ENCODE results near the gene ADNP2. TPM values are rescaled to one million over a fixed set of nuclear protein-coding genes. Genes with fewer than 3 reads are reported as not detected.

The ADNP2 gene, protein sequence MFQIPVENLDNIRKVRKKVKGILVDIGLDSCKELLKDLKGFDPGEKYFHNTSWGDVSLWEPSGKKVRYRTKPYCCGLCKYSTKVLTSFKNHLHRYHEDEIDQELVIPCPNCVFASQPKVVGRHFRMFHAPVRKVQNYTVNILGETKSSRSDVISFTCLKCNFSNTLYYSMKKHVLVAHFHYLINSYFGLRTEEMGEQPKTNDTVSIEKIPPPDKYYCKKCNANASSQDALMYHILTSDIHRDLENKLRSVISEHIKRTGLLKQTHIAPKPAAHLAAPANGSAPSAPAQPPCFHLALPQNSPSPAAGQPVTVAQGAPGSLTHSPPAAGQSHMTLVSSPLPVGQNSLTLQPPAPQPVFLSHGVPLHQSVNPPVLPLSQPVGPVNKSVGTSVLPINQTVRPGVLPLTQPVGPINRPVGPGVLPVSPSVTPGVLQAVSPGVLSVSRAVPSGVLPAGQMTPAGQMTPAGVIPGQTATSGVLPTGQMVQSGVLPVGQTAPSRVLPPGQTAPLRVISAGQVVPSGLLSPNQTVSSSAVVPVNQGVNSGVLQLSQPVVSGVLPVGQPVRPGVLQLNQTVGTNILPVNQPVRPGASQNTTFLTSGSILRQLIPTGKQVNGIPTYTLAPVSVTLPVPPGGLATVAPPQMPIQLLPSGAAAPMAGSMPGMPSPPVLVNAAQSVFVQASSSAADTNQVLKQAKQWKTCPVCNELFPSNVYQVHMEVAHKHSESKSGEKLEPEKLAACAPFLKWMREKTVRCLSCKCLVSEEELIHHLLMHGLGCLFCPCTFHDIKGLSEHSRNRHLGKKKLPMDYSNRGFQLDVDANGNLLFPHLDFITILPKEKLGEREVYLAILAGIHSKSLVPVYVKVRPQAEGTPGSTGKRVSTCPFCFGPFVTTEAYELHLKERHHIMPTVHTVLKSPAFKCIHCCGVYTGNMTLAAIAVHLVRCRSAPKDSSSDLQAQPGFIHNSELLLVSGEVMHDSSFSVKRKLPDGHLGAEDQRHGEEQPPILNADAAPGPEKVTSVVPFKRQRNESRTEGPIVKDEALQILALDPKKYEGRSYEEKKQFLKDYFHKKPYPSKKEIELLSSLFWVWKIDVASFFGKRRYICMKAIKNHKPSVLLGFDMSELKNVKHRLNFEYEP
- total RNA-seq: 21.1 TPM
- polyA plus RNA-seq (ENCODE audit: insufficient read depth, low read depth, low replicate concordance): 6.0 TPM
- long read RNA-seq, donor 1, full-length matches to known transcripts: 6 of 6 reads
- long read RNA-seq, donor 1, partial matches to known transcripts: 0 of 6 reads
- long read RNA-seq, donor 1, other reads (novel, unspliced or antisense): 0 of 6 reads
- long read RNA-seq, donor 2: 0 reads
- long read RNA-seq, donor 3, full-length matches to known transcripts: 3 of 3 reads
- long read RNA-seq, donor 3, partial matches to known transcripts: 0 of 3 reads
- long read RNA-seq, donor 3, other reads (novel, unspliced or antisense): 0 of 3 reads
- long read RNA-seq, donor 4, full-length matches to known transcripts: 4 of 4 reads
- long read RNA-seq, donor 4, partial matches to known transcripts: 0 of 4 reads
- long read RNA-seq, donor 4, other reads (novel, unspliced or antisense): 0 of 4 reads
- long read RNA-seq, donor 5, full-length matches to known transcripts: 1 of 1 reads
- long read RNA-seq, donor 5, partial matches to known transcripts: 0 of 1 reads
- long read RNA-seq, donor 5, other reads (novel, unspliced or antisense): 0 of 1 reads
- long read RNA-seq, donor 6, full-length matches to known transcripts: 1 of 1 reads
- long read RNA-seq, donor 6, partial matches to known transcripts: 0 of 1 reads
- long read RNA-seq, donor 6, other reads (novel, unspliced or antisense): 0 of 1 reads
- long read RNA-seq, donor 7, full-length matches to known transcripts: 2 of 17 reads
- long read RNA-seq, donor 7, partial matches to known transcripts: 2 of 17 reads
- long read RNA-seq, donor 7, other reads (novel, unspliced or antisense): 13 of 17 reads
- long read RNA-seq, donor 8, full-length matches to known transcripts: 6 of 6 reads
- long read RNA-seq, donor 8, partial matches to known transcripts: 0 of 6 reads
- long read RNA-seq, donor 8, other reads (novel, unspliced or antisense): 0 of 6 reads
- long read RNA-seq, donor 9, full-length matches to known transcripts: 1 of 1 reads
- long read RNA-seq, donor 9, partial matches to known transcripts: 0 of 1 reads
- long read RNA-seq, donor 9, other reads (novel, unspliced or antisense): 0 of 1 reads
- long read RNA-seq, donor 10, full-length matches to known transcripts: 5 of 5 reads
- long read RNA-seq, donor 10, partial matches to known transcripts: 0 of 5 reads
- long read RNA-seq, donor 10, other reads (novel, unspliced or antisense): 0 of 5 reads

DNA sequence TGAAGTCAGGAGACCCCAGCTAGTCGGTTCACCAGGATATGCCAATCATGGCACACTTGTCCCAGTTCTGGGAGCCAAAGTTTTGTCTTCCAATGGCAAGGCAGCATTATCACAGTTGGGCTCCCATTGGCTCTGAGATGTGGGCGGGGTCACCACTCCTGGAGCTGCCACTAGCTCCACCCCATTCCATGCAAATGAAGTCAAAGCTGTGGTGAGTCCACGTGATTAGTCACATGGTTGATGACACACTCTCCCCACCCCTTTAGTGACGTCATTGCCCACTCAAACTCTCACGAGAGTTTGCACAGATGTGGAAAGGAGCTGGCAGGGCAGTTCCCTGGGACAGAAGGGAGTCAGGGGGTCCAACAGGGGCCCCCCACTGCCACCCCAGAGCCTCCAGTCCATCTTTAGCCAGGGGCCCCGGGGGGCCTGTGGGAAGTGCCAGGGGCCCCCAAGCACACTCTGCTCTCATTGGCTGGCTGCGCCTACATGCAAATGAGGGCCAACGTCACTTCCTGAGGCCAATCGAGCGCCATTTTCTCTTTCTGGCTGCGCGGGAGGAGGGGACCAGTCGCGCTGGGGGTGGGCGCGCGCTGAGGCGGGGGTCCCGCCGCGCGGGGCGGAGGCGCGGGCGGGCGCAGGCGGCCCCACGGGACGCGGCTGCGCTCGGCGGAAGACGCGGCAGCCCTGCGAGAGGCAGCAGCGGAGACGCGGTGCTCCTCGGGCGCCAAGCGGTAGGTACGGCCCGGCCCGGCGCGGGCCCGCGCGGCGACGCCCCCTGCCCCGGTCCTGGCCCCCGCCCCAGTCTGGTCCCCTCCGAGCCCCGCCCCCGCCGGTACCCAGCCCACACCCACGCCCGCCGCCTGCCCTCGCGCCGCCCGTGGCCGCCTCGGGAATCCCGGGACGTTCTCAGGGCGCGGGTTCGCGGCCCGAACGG, at the start of gene ADNP2:
Gene ADNP2, plus strand, starts transcription at position 524 of the 937 bp plus-strand sequence. CDS start 8,281 bp downstream, outside the sequence.
- Histone ChIP-seq H3K9me3 (ENCODE audit: control insufficient read depth in 2 of 3, insufficient read depth in 1 of 3, low read length in 3 of 3) (peaks cover 0 to 3% (median 0%) of the 10 kb centered on the region in 3 donors), H3K4me1 (ENCODE audit: control insufficient read depth in 2 of 3, insufficient read depth in 2 of 3, low read depth in 1 of 3, low read length in 3 of 3) (peaks cover 0 to 12% (median 0%) of the 10 kb centered on the region in 3 donors), H3K27me3 (ENCODE audit: control insufficient read depth, insufficient read depth, low read length) (no peaks in the 10 kb centered on the region), H3K9ac (ENCODE audit: low read length in 3 of 3) (peak within 1 kb of the TSS; percentile 67 to 68 (median 68)), H3K4me3 (ENCODE audit: low read length in 3 of 3) (peak within 1 kb of the TSS; percentile 78 to 84 (median 81)), H3K36me3 (ENCODE audit: control insufficient read depth in 2 of 3, insufficient read depth in 3 of 3, low read length in 3 of 3) (no peaks in the 10 kb centered on the region), H3K27ac (ENCODE audit: low read depth in 2 of 2, low read length in 2 of 2) (peak within 1 kb of the TSS; percentile 69 to 89)
- DNase-seq (peak; percentile 87 to 96 (median 91)), FAIRE-seq (no peak)
- intact Hi-C loops (cut with DNase I): no loop called here
- TF ChIP-seq, protein P1, sequence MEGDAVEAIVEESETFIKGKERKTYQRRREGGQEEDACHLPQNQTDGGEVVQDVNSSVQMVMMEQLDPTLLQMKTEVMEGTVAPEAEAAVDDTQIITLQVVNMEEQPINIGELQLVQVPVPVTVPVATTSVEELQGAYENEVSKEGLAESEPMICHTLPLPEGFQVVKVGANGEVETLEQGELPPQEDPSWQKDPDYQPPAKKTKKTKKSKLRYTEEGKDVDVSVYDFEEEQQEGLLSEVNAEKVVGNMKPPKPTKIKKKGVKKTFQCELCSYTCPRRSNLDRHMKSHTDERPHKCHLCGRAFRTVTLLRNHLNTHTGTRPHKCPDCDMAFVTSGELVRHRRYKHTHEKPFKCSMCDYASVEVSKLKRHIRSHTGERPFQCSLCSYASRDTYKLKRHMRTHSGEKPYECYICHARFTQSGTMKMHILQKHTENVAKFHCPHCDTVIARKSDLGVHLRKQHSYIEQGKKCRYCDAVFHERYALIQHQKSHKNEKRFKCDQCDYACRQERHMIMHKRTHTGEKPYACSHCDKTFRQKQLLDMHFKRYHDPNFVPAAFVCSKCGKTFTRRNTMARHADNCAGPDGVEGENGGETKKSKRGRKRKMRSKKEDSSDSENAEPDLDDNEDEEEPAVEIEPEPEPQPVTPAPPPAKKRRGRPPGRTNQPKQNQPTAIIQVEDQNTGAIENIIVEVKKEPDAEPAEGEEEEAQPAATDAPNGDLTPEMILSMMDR (IDR thresholded peaks at IDR 0.05; ENCODE audit: borderline replicate concordance, extremely low read depth, insufficient read depth): no peak

DNA sequence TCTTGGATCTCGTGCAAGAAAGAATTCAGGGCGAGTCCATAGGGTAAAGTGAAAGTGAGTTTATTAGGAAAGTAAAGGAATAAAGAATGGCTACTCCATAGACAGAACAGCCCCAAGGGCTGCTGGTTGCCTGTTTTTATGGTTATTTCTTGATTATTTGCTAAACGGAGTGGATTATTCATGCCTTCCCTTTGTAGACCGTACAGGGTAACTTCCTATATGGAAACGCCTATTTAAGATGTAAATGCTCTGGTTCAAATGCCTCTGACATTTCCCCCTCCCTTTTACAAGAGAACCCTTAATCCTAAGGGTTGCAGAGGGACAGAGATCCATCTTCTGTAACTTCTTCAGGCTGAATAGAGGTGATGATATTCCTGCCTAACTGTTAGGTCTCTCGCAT, 49.1 kb upstream of the ADNP2 start:
- no peak for FAIRE-seq
- intact Hi-C loops (cut with DNase I): no loop called here
- no peak for DNase-seq

More for the DNA sequence above, 49.1 kb upstream of the ADNP2 start:
- Histone ChIP-seq H3K4me3 (ENCODE audit: low read length in 3 of 3) (no peak overlapping the region), H3K9ac (ENCODE audit: low read length in 3 of 3) (no peak overlapping the region), H3K27me3 (ENCODE audit: control insufficient read depth, insufficient read depth, low read length) (no peaks in the 10 kb centered on the region), H3K36me3 (ENCODE audit: control insufficient read depth in 2 of 3, insufficient read depth in 3 of 3, low read length in 3 of 3) (no peaks in the 10 kb centered on the region), H3K4me1 (ENCODE audit: control insufficient read depth in 2 of 3, insufficient read depth in 2 of 3, low read depth in 1 of 3, low read length in 3 of 3) (no peaks in the 10 kb centered on the region), H3K9me3 (ENCODE audit: control insufficient read depth in 2 of 3, insufficient read depth in 1 of 3, low read length in 3 of 3) (peaks cover 0 to 24% (median 0%) of the 10 kb centered on the region in 3 donors), H3K27ac (ENCODE audit: low read depth in 2 of 2, low read length in 2 of 2) (no peak overlapping the region)
- TF ChIP-seq, protein P1 (IDR thresholded peaks at IDR 0.05; ENCODE audit: borderline replicate concordance, extremely low read depth, insufficient read depth): no peak
